ENCODE results near the gene COL1A1.

The COL1A1 gene

GRCh38 chr17:50155115-50155819, 46.2 kb downstream of the COL1A1 start:
- Histone ChIP-seq H3K9me3 (ENCODE audit: low read length) (no peaks in the 10 kb centered on the region), H3K4me1 (ENCODE audit: insufficient read depth, low read length, severe bottlenecking) (peaks cover 14% of the 10 kb centered on the region), H3K27me3 (ENCODE audit: insufficient read depth, low read length) (no peaks in the 10 kb centered on the region), H4K20me1 (ENCODE audit: insufficient read depth, low read length) (no peaks in the 10 kb centered on the region), H3K9me2 (ENCODE audit: low read depth, low read length) (no peaks in the 10 kb centered on the region), H3K27ac (ENCODE audit: low read depth, low read length, poor library complexity, severe bottlenecking) (no peak overlapping the region), H3K79me2 (ENCODE audit: insufficient read depth, low read length) (no peaks in the 10 kb centered on the region), H3K36me3 (ENCODE audit: insufficient read depth, low read length) (no peaks in the 10 kb centered on the region), H3K4me3 (ENCODE audit: low read depth, low read length, poor library complexity, severe bottlenecking) (no peak overlapping the region), H3K4me2 (ENCODE audit: low read length) (no peak overlapping the region), H2AFZ (ENCODE audit: low read length) (no peak overlapping the region), H3F3A (ENCODE audit: insufficient read depth, low read length) (no peaks in the 10 kb centered on the region; the same call in 1 of the 2 replicates), H3K9ac (ENCODE audit: low read length) (no peak overlapping the region)
- TF ChIP-seq CTCF (IDR thresholded peaks at IDR 0.05; ENCODE audit: low read length) (no peak), EZH2 (IDR thresholded peaks at IDR 0.05; ENCODE audit: borderline replicate concordance, low read length) (no peak)

GRCh38 chr17:50154604-50155003, 46.8 kb downstream of the COL1A1 start:
- Histone ChIP-seq H3K9ac (ENCODE audit: low read length) (no peak overlapping the region), H3K9me2 (ENCODE audit: low read depth, low read length) (no peaks in the 10 kb centered on the region), H3K4me2 (ENCODE audit: low read length) (no peak overlapping the region), H4K20me1 (ENCODE audit: insufficient read depth, low read length) (no peaks in the 10 kb centered on the region), H3K79me2 (ENCODE audit: insufficient read depth, low read length) (no peaks in the 10 kb centered on the region), H3K36me3 (ENCODE audit: insufficient read depth, low read length) (no peaks in the 10 kb centered on the region), H3F3A (ENCODE audit: insufficient read depth, low read length) (no peaks in the 10 kb centered on the region; the same call in 1 of the 2 replicates), H3K27ac (ENCODE audit: low read depth, low read length, poor library complexity, severe bottlenecking) (no peak overlapping the region), H3K4me3 (ENCODE audit: low read depth, low read length, poor library complexity, severe bottlenecking) (no peak overlapping the region), H3K9me3 (ENCODE audit: low read length) (no peaks in the 10 kb centered on the region), H2AFZ (ENCODE audit: low read length) (no peak overlapping the region), H3K27me3 (ENCODE audit: insufficient read depth, low read length) (no peaks in the 10 kb centered on the region), H3K4me1 (ENCODE audit: insufficient read depth, low read length, severe bottlenecking) (peaks cover 14% of the 10 kb centered on the region)
- no peak for TF ChIP-seq CTCF (IDR thresholded peaks at IDR 0.05; ENCODE audit: low read length)
- TF ChIP-seq EZH2 (IDR thresholded peaks at IDR 0.05; ENCODE audit: borderline replicate concordance, low read length), result no peak

GRCh38 chr17:50153650-50154575, 47.5 kb downstream of the COL1A1 start:
- TF ChIP-seq EZH2 (IDR thresholded peaks at IDR 0.05; ENCODE audit: borderline replicate concordance, low read length) (no peak), CTCF (IDR thresholded peaks at IDR 0.05; ENCODE audit: low read length) (no peak)
- Histone ChIP-seq H3F3A (ENCODE audit: insufficient read depth, low read length) (no peaks in the 10 kb centered on the region; the same call in 1 of the 2 replicates), H3K79me2 (ENCODE audit: insufficient read depth, low read length) (no peaks in the 10 kb centered on the region), H3K4me1 (ENCODE audit: insufficient read depth, low read length, severe bottlenecking) (peaks cover 14% of the 10 kb centered on the region), H3K36me3 (ENCODE audit: insufficient read depth, low read length) (no peaks in the 10 kb centered on the region), H2AFZ (ENCODE audit: low read length) (no peak overlapping the region), H3K27ac (ENCODE audit: low read depth, low read length, poor library complexity, severe bottlenecking) (no peak overlapping the region), H3K9me3 (ENCODE audit: low read length) (no peaks in the 10 kb centered on the region), H3K9ac (ENCODE audit: low read length) (no peak overlapping the region), H3K4me2 (ENCODE audit: low read length) (no peak overlapping the region), H4K20me1 (ENCODE audit: insufficient read depth, low read length) (no peaks in the 10 kb centered on the region), H3K27me3 (ENCODE audit: insufficient read depth, low read length) (no peaks in the 10 kb centered on the region), H3K9me2 (ENCODE audit: low read depth, low read length) (no peaks in the 10 kb centered on the region), H3K4me3 (ENCODE audit: low read depth, low read length, poor library complexity, severe bottlenecking) (no peak overlapping the region)

Measured in OCI-LY1 (cell line).